A172 (cell line): ENCODE data around the gene LPAR6. TPM values are rescaled to one million over a fixed set of nuclear protein-coding genes. Genes with fewer than 3 reads are reported as not detected.
"Not testable (repeated sequence)": the region's sequence is repeated elsewhere in the genome, so short reads cannot be mapped to it uniquely, and the experiment has no call there.

Experiments
- DNase-seq: peaks from one replicate; pipeline ENCODE4 v3.0.0-alpha.2; 2015; ENCODE audit warnings: low spot score
- total RNA-seq: library from RNA; depleted of rRNA; stranded (reverse); fragments of >200 nt; shearing (Covaris generic); gene quantifications from 2 replicates; pipeline ENCODE4 v1.2.3, GENCODE V29; 2014; rRNA removed

The LPAR6 gene, protein sequence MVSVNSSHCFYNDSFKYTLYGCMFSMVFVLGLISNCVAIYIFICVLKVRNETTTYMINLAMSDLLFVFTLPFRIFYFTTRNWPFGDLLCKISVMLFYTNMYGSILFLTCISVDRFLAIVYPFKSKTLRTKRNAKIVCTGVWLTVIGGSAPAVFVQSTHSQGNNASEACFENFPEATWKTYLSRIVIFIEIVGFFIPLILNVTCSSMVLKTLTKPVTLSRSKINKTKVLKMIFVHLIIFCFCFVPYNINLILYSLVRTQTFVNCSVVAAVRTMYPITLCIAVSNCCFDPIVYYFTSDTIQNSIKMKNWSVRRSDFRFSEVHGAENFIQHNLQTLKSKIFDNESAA
- 6.0 and 6.5 TPM in 2 replicates for total RNA-seq

GRCh38 chr13:48412881-48413351 is at the start of gene LPAR6:
Gene LPAR6 (minus strand): TSS chr13:48413113. CDS start chr13:48412423, 690 bp downstream.
- DNase-seq = peak; percentile 79

DNA sequence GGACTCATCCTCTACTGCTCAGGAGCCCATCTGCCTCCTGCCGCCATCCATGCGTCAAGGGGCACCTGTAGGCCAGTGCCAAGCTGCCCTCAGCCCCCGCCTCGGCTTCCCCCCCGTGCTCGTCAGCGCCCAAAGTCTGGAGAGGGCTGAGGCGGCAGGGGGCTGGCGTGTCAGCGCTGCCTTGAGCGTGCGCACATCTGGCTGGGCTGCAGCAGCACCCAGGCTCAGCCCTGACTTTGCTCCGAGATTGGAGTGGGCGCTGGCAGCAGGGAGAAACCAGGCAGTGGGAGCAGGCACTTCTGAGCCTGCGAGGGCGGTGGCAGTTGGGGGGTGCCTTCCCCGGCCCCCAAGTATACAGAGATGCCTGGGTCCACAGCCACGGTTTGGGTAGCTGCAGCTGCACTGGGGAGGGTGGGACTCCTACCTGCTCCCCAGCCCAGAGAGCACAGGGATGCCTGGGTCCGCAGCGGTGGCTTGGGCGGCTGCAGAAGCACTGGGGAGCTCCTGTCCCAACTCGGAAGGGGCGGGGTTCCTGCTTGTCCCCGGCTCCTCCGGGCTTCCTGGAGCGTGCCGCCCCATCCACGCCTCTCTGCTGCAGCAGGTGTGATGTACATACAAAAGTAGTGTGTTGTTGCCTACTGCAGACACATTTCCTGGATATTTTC is 44.8 kb upstream of the LPAR6 start:
- no peak for DNase-seq

- no peak for DNase-seq
Observed at GRCh38 chr13:48456546-48456945, 43.6 kb upstream of the LPAR6 start.

GRCh38 chr13:48451196-48451595 is 38.3 kb upstream of the LPAR6 start:
- DNase-seq = not testable (repeated sequence)

DNA sequence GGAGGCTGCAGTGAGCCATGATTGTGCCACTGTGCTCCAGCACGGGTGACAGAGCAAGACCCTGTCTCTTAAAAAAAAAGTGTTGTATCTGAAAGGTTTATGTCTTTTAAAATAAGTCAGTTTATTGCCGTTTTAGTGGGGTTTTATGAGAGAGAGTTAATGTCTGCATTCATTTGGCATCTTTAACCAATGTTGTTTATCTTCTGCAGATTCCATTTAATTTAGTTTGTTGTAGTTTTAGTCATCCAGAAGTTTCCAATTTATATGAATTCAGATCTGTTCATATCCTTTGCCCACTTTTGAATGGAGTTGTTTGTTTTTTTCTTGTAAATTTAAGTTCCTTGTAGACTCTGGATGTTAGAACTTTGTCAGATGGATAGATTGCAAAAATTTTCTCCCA is 36.7 kb upstream of the LPAR6 start:
- DNase-seq = no peak

DNA sequence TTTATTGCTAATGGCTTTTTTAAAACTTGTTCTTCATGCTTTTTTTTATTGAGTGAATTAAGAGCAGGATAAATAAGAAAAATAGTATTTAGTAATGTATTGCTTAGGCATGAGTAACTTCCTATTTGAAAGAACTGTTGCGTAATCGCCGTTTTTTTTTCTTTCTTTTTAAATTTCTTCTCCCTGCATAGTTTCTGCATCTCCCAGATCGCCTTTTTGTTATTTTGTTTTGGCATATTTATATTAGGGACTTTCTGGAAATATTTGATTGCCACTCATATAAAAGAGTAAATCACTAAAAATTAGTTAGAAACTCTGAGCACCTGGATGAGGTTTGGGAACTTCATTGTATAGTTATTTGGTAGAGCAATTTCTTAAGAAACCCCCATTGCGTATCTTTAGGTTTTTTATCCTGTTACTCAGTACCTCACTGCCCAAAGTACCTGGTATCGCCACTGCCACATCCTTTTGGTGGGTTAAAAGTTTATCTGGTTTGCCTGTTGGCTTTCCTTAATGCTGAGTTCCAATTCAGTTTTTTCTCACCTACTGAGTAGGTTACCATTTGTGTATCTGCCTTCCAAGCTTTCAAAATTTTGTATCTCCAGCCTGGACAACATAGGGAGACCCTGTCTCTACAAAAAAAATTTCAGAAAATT is 36.2 kb upstream of the LPAR6 start:
- DNase-seq = peak; percentile 22

DNA sequence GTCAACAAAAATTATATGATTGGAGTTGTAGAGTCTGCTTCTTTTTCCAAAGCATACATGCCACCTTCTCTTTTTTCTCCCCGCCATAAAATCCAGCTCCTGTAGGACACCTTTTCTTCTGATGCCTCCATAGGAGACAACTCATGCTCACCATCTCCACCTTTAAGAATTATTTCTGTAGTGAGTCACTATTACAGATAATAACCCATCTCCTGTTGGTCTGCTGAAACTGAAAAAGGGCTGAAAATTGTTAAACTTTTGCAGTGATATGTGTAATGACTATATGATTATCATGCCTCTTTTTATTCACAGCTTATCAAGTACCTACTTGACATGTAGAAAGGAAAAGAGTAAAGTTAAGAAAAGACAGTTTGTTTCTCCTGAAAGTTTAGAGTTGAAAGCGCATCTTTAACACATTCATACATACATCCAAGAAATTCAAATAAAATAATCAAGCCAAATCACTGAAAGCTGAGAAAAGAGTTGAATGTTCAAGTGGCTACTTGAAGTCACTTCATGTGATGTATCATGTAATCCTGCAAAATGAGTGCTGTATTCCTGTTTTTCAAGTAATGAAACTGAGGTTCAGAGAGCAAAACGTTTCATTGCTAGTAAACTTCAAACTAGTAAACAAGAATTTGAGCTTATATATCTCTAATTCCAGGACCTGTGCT is 35.5 kb upstream of the LPAR6 start:
- no peak for DNase-seq

- DNase-seq = peak; percentile 52
Observed at GRCh38 chr13:48446464-48446863, 33.6 kb upstream of the LPAR6 start.

GRCh38 chr13:48443442-48444208 is 30.7 kb upstream of the LPAR6 start:
- DNase-seq = no peak

DNA sequence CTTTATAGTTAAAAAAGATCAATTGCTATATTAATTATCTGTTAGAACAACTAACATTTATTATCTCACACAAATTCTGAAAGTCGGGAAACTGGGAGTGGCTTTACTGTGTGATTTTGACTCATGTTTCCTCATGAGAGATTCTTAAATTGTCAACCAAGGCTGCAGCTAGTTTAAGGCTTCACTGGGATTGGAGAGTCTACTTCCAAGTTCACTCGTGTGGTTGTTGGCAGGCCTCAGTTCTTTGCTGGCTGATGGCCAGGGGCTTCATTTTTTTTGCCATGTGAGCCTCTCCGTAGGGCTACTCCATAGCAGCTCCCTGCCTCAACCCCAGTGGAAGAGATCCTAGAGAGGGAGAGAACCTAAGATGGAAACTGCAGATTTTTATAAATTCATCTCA is 24.5 kb upstream of the LPAR6 start:
- DNase-seq = no peak

- no peak for DNase-seq
Observed at GRCh38 chr13:48436661-48437288, 23.9 kb upstream of the LPAR6 start.

DNA sequence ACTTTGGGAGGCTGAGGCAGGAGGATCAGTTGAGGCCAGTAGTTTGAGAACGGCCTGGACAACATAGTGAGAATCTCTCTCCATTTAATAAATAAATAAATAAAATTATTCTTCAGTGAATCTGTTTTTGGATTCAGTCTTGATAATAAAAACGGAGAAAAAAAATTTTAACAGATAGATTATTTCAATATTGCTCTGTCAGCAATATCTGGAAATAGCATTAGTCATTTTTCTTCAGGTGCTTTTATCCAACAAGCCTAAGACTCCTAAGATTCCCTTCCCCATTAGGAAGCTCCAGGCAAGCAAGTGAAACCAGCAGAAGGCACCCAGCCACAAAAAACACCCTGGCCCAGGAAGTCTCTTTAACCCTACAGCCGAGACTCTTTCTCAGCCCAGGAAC is 21.3 kb upstream of the LPAR6 start:
- no peak for DNase-seq

DNA sequence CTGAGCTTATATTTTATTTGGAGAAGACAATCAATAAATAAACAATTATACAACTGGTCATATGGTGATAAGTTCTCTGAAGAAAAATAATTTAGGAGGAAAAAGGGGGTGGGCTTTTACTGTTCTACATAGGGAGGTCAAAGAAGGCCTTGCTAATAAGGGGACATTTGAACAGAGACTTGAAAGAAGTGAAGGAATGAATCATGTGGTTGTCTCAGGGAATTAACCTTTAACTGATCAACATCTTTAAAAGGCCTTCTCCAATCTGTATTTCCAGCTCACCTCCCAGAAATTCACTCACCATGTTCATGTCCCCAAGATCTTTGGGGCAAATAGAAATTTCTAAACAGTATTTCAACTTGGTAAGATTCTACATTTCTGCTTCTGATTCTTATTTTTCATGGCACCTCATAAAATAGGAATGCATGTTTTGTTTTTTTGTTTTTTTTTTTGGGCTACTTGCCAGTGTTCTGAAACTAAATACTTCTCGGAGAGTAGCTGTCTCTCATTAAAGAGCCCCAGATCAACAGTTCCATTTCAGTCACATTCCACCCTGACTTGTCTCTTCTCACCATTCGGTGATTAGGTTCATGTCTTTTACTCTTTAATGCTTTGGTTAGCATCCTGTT is 19.2 kb upstream of the LPAR6 start:
- DNase-seq = no peak

DNA sequence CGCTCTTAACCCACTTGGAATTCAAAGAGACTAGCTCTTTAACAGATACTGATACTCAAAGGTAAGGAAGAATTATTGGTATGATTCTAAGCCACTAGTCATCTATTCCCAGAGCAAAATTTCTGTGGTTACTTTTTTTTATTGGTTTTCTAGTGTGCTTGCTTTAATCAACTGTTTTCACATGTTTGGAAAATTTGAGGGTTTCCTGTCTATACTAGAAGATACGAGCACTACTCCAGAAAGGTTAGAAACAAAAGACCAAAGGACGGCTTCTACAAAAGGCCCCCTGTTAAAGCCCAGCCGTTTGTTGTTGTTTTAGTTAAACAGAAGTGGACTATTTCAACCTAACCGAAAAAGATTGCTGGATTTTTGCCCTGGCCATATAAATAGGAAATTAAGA is 18.5 kb upstream of the LPAR6 start:
- DNase-seq = no peak

DNA sequence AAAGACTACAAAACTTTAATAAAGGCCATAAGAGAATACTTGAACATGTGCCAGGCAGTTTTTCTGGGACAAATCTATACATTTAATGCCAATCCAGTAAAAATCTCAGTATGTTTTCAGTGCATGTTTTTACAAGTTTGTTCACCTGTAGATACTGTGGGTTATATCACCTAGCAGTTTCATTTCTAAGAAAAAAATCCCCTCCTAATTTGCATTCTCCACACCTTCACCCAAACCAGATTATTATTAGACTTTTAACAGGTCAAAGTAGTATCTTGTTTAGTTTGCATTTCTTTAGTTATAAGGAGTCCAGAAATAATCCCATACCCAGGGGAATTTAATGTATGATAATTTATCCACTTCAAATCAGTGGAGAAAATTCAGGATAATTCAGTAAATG is 17.0 kb upstream of the LPAR6 start:
- DNase-seq = no peak

GRCh38 chr13:48429036-48429435 is 16.1 kb upstream of the LPAR6 start:
- no peak for DNase-seq

DNA sequence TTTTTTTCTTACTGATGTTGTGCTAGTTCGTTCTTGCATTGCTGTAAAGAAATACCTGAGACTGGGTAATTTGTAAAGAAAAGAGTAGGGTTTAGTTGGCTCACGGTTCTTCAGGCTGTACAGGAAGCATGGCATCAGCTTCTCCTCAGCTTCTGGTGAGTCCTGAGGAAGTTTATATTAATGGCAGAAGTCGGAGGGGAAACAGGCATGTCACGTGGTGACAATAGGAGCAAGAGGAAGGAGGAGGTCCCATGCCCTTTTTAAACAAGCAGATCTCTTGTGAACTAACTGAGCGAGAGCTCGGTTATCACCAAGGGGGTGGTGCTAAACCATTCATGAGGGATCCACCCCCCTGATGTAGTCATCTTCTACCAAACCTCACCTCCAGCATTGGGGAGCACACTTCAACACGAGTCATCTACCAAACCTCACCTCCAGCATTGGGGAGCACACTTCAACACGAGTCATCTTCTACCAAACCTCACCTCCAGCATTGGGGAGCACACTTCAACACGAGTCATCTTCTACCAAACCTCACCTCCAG is 13.9 kb upstream of the LPAR6 start:
- not testable (repeated sequence) for DNase-seq

- no peak for DNase-seq
Observed at GRCh38 chr13:48426052-48426451, 13.1 kb upstream of the LPAR6 start.

DNA sequence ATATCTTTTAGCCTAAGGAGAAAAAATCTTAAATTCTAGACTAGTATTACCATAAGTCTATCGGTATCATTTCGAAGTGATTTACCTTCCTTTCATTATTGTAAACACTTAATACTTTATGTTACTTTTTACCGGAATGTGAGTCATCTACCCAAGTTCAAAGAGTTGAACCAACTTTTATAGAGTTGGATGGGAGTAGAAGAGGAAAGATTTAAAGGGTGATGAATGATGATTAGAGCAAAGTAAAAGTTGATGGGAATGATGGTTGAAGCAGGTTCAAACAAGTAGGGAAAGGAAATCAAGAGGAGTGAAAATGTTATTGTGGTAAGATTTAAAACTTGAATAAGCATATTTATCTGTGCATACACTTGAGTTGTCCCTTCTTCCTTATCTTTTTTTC is 11.3 kb upstream of the LPAR6 start:
- DNase-seq = no peak

GRCh38 chr13:48422003-48422402 is 9.1 kb upstream of the LPAR6 start:
- DNase-seq = not testable (repeated sequence)
